WTC11 (cell line): ENCODE measurements around the gene PLPP4. TPM values are rescaled to one million over a fixed set of nuclear protein-coding genes. Genes with fewer than 3 reads are reported as not detected.

Experiments used
- ATAC-seq: fragments of 200-7000 bp; cut with Tn5 transposase; 2 replicates; pipeline ENCODE4 v1.10.0; 2021; ENCODE audit warnings: mild to moderate bottlenecking, moderate library complexity
- CTCF ChIA-PET: fragments of 300-600 bp; sonication (Branson Sonifier 250); formaldehyde crosslinking; loops from one replicate; lab custom pipeline; 2021; ENCODE audit warnings: antibody characterized with exemption; lab: Charles Lee
- POLR2A ChIA-PET: fragments of 350-600 bp; sonication (Branson Sonifier 250); formaldehyde crosslinking; loops from one replicate; lab custom pipeline; 2021; ENCODE audit warnings: antibody characterized with exemption; lab: Charles Lee
- DNase-seq: peaks from one replicate; pipeline ENCODE4 v3.0.0; 2021; ENCODE audit warnings: low spot score
- H3K27ac Mint-ChIP-seq: 2 replicates; pipeline ENCODE4 v1.8.0; 2021; ENCODE audit warnings: mixed read lengths
- H3K27me3 Mint-ChIP-seq: 2 replicates; pipeline ENCODE4 v1.8.0; 2021; ENCODE audit warnings: low read depth, mild to moderate bottlenecking, moderate library complexity, mixed read lengths
- H3K36me3 Mint-ChIP-seq: 2 replicates; pipeline ENCODE4 v1.8.0; 2021; ENCODE audit warnings: mixed read lengths
- H3K4me1 Mint-ChIP-seq: 2 replicates; pipeline ENCODE4 v1.8.0; 2022; ENCODE audit warnings: mixed read lengths
- H3K4me3 Mint-ChIP-seq: 2 replicates; pipeline ENCODE4 v1.8.0; 2021; ENCODE audit warnings: mild to moderate bottlenecking, moderate library complexity, mixed read lengths
- H3K9me3 Mint-ChIP-seq: 2 replicates; pipeline ENCODE4 v1.8.0; 2021; ENCODE audit warnings: mixed read lengths
- ATF1 ChIP-seq: sonication (generic); formaldehyde crosslinking; IDR thresholded peaks from 2 replicates; pipeline ENCODE4 v1.8.1; 2023; ENCODE audit warnings: mild to moderate bottlenecking, moderate library complexity, missing genetic modification reagents
- ATF2 ChIP-seq: sonication (generic); formaldehyde crosslinking; IDR thresholded peaks from 2 replicates; pipeline ENCODE4 v1.8.1; 2022; ENCODE audit warnings: low read depth, missing genetic modification reagents, borderline replicate concordance
- ATF3 ChIP-seq: sonication (generic); formaldehyde crosslinking; conservative IDR thresholded peaks from 2 replicates; pipeline ENCODE4 v1.8.1; 2022; ENCODE audit warnings: mild to moderate bottlenecking, missing genetic modification reagents
- ATF6 ChIP-seq: sonication (generic); formaldehyde crosslinking; IDR thresholded peaks from 2 replicates; pipeline ENCODE4 v1.8.1; 2023; ENCODE audit warnings: mild to moderate bottlenecking, missing genetic modification reagents
- ELF4 ChIP-seq: sonication (generic); formaldehyde crosslinking; IDR thresholded peaks from 2 replicates; pipeline ENCODE4 v1.8.1; 2022; ENCODE audit warnings: low read depth, mild to moderate bottlenecking, moderate library complexity, missing genetic modification reagents
- ESRRA ChIP-seq: sonication (generic); formaldehyde crosslinking; IDR thresholded peaks from 2 replicates; pipeline ENCODE4 v1.8.1; 2022; ENCODE audit warnings: mild to moderate bottlenecking, missing genetic modification reagents, borderline replicate concordance
- FOXJ3 ChIP-seq: sonication (generic); formaldehyde crosslinking; IDR thresholded peaks from 2 replicates; pipeline ENCODE4 v1.9.0; 2021; ENCODE audit warnings: missing genetic modification reagents, mild to moderate bottlenecking, borderline replicate concordance
- FOXP4 ChIP-seq: sonication (generic); formaldehyde crosslinking; IDR thresholded peaks from 2 replicates; pipeline ENCODE4 v1.8.0; 2022; ENCODE audit warnings: mild to moderate bottlenecking, missing genetic modification reagents
- GABPB1 ChIP-seq: sonication (generic); formaldehyde crosslinking; IDR thresholded peaks from 2 replicates; pipeline ENCODE4 v1.8.1; 2023; ENCODE audit warnings: mild to moderate bottlenecking, missing genetic modification reagents
- GRHL2 ChIP-seq: fragments of 250-450 bp; sonication (Bioruptor Pico); IDR thresholded peaks from 2 replicates; pipeline ENCODE4 v1.8.0; 2022; ENCODE audit warnings: mild to moderate bottlenecking, moderate library complexity; ENCODE audit not compliant: insufficient replicate concordance, severe bottlenecking
- IRF1 ChIP-seq: sonication (generic); formaldehyde crosslinking; IDR thresholded peaks from 2 replicates; pipeline ENCODE4 v1.8.0; 2023; ENCODE audit warnings: missing genetic modification reagents
- KAT7 ChIP-seq: sonication (generic); formaldehyde crosslinking; IDR thresholded peaks from 2 replicates; pipeline ENCODE4 v1.8.1; 2023; ENCODE audit warnings: missing genetic modification reagents, mild to moderate bottlenecking, borderline replicate concordance
- MAX ChIP-seq: sonication (generic); formaldehyde crosslinking; IDR thresholded peaks from 2 replicates; pipeline ENCODE4 v1.8.0; 2022; ENCODE audit warnings: mild to moderate bottlenecking, missing genetic modification reagents
- NFE2L1 ChIP-seq: sonication (generic); formaldehyde crosslinking; IDR thresholded peaks from 2 replicates; pipeline ENCODE4 v1.8.1; 2023; ENCODE audit warnings: missing genetic modification reagents
- PRRX2 ChIP-seq: fragments of 250-450 bp; sonication (Bioruptor Pico); IDR thresholded peaks from 2 replicates; pipeline ENCODE4 v1.8.0; 2021; ENCODE audit warnings: mild to moderate bottlenecking
- TP53 ChIP-seq: sonication (generic); formaldehyde crosslinking; IDR thresholded peaks from 2 replicates; pipeline ENCODE4 v1.8.1; 2023; ENCODE audit warnings: mild to moderate bottlenecking, missing genetic modification reagents
- USF1 ChIP-seq: sonication (generic); formaldehyde crosslinking; IDR thresholded peaks from 2 replicates; pipeline ENCODE4 v1.8.0; 2022; ENCODE audit warnings: mild to moderate bottlenecking, missing genetic modification reagents
- ZBTB43 ChIP-seq: sonication (generic); formaldehyde crosslinking; IDR thresholded peaks from 2 replicates; pipeline ENCODE4 v1.8.1; 2023; ENCODE audit warnings: mild to moderate bottlenecking, missing genetic modification reagents
- ZNF396 ChIP-seq: fragments of 250-450 bp; sonication (Bioruptor Pico); IDR thresholded peaks from 2 replicates; pipeline ENCODE4 v1.8.0; 2021; ENCODE audit warnings: mild to moderate bottlenecking, moderate library complexity, borderline replicate concordance
- total RNA-seq: library from RNA; stranded (reverse); gene quantifications from 3 replicates; pipeline ENCODE4 v1.2.3, GENCODE V29; 2021

The PLPP4 gene
- total RNA-seq, 1 experiment from 2014 or later = 0.15 TPM

GRCh38 chr10:120492346-120492745, 35.3 kb downstream of the PLPP4 start:
- Mint-ChIP-seq H3K9me3 (0 out of 2 replicates have a peak, but pooled peaks cover 6% of the 10 kb centered on the region), H3K36me3 (no peaks in the 10 kb centered on the region), H3K27me3 (no peaks in the 10 kb centered on the region; the same call in none of the 2 replicates), H3K27ac (no peak overlapping the region), H3K4me3 (no peak overlapping the region), H3K4me1 (peaks cover 16% of the 10 kb centered on the region)
- CTCF ChIA-PET = no interaction called here
- TF ChIP-seq ATF6 (CRISPR knock-in tag) = no peak
- POLR2A ChIA-PET = no interaction called here
- DNase-seq (no peak), ATAC-seq (no peak)

GRCh38 chr10:120493411-120494312, 36.6 kb downstream of the PLPP4 start:
- no peak for DNase-seq
- CTCF ChIA-PET = no interaction called here

More at GRCh38 chr10:120493411-120494312, 36.6 kb downstream of the PLPP4 start:
- TF ChIP-seq ATF2 (no peak), GABPB1 (CRISPR knock-in tag) (no peak), ATF1 (CRISPR knock-in tag) (no peak), GRHL2 (no peak), KAT7 (no peak), ZBTB43 (CRISPR knock-in tag) (no peak), ZNF396 (no peak), FOXJ3 (no peak), ESRRA (CRISPR knock-in tag) (no peak), TP53 (no peak), NFE2L1 (no peak), ATF3 (CRISPR knock-in tag) (no peak), MAX (no peak), ELF4 (CRISPR knock-in tag) (no peak), FOXP4 (CRISPR knock-in tag) (no peak), IRF1 (CRISPR knock-in tag) (no peak), USF1 (CRISPR knock-in tag) (no peak), PRRX2 (CRISPR knock-in tag) (no peak)
- H3K4me3 Mint-ChIP-seq = no peak overlapping the region
- ATAC-seq = no peak
- 0 out of 2 replicates have a peak, but pooled peaks cover 6% of the 10 kb centered on the region for H3K9me3 Mint-ChIP-seq
- peaks cover 16% of the 10 kb centered on the region for H3K4me1 Mint-ChIP-seq
- no peak overlapping the region for H3K27ac Mint-ChIP-seq
- no peaks in the 10 kb centered on the region; the same call in 1 of the 2 replicates for H3K27me3 Mint-ChIP-seq
- H3K36me3 Mint-ChIP-seq = no peaks in the 10 kb centered on the region
- POLR2A ChIA-PET = no interaction called here
